GM12873 (cell line): ENCODE measurements around the gene STRADB.

ENCODE experiments used
- CTCF ChIP-seq: IDR thresholded peaks from 2 replicates; pipeline ENCODE4 v1.5.1; 2012; ENCODE audit warnings: low read depth, mild to moderate bottlenecking, moderate library complexity, low read length, control low read depth; ENCODE audit not compliant: insufficient read depth; ENCODE audit errors: missing control alignments

STRADB gene

DNA sequence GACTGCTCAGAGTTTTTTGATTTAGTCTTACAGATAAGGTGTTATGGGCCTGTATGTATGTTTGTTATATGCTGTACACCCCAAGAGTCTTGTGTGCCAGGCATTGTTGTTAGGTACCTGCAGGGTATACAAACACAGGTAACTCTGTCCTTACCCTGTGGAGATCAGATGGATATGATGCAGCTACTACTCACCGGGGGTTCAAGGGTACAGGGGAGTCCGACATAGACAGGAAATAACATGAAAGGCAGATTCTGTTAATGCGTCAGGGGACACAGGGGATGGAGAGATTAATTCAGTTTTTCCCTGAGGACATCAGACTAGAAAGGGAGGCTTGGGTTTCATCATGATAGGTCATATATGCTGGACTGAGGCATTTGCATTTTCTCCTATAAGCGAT lies 31.6 kb upstream of the STRADB start:
- TF ChIP-seq CTCF = no peak

DNA sequence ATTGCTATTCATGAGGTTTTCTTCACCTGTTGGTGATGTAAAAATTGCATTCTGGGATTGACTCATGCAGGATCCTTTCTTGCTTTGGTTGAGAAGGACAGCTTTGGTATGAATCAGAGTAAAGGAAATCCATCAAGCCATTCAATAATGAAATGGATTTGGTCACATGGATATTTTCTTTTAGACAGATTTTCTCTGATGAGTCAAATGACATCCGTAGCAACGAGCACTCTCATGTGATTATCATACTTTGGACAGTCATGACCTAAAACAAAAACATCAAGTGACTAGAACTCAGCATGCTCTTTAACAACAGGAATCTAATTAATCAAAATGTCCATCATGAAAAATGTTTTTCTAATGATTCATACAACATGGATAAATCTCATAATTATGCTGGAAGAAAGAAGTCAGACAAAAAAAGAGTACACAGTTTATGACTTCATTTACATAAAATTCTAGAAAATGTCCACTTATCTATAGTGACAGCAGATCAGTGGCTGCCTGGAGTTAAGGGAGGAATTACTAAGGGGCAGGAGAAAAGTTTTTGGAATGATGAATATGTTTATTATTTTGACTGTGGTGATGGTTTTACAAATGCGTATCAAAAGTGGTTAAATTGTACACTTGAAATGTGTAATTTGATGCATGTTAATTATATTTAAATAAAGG lies 31.0 kb upstream of the STRADB start:
- no peak for TF ChIP-seq CTCF

DNA sequence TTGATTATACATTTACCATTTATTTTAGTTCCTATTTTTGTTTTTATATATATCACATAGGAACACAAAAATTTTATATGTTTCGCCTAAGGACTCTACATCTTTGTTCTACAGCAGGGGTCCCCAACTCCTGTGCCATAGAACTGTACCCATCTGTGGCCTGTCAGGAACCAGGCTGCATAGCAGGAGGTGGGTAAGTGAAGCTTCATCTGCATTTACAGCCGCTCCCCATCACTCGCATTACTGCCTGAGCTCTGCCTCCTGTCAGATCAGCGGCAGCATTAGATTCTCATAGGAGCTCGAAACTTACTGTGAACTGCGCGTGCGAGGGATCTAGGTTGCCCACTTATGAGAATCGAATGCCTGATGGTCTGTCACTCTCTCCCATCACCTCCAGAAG lies 25.6 kb upstream of the STRADB start:
- TF ChIP-seq CTCF = no peak

DNA sequence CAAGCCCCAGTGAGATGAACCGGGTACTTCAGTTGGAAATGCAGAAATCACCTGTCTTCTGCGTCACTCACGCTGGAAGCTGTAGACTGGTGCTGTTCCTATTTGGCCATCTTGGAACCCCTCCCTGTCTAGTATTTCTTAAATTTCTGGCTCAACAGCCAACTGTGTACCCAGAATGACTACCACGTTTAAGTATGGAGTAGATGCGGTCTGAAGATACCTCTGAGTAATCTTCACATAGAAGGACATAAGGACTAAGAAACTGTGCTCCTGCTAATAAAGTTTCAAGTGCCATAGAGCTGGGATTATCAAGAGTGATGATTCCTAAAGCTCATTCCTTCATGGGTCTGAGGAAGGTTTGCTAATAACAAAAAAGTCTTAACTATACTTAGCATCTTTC lies 20.7 kb upstream of the STRADB start:
- no peak for TF ChIP-seq CTCF

GRCh38 chr2:201432038-201432620 lies 19.4 kb upstream of the STRADB start:
- no peak for TF ChIP-seq CTCF

DNA sequence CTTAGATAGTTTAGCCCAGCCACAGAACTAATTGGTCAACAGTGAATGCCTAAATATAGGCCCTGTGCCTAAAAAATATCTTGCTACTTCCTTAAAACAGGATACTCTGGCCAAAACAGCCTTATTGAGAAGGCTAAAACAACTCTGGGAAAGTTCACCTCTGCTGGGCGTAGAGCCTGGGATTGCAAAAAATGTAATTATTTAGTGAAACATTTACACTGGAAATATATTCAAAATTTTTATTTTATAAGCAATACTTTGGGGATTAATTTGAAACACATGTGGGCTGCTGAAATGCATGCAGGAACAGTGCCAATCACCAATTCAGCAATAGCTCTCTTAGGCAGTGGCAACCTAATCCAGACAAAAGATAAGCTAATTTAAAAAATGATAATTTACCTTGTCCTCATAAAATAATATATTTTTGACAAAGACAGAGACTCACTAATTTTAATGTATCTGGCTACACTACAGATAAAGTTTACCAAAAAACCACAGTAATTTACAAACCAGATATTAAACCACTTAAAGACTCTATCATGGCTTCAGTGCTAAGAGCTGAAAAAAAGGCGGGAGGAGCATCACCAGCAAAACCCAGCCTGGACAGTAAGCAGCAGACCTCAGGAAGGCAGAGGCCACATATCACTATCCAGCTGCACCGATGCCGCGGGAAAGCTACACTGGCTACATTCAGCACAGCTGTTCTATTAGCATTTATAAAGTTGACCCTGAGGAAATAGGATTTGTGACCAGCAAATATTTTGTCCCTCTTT lies 18.7 kb upstream of the STRADB start:
- no peak for TF ChIP-seq CTCF

DNA sequence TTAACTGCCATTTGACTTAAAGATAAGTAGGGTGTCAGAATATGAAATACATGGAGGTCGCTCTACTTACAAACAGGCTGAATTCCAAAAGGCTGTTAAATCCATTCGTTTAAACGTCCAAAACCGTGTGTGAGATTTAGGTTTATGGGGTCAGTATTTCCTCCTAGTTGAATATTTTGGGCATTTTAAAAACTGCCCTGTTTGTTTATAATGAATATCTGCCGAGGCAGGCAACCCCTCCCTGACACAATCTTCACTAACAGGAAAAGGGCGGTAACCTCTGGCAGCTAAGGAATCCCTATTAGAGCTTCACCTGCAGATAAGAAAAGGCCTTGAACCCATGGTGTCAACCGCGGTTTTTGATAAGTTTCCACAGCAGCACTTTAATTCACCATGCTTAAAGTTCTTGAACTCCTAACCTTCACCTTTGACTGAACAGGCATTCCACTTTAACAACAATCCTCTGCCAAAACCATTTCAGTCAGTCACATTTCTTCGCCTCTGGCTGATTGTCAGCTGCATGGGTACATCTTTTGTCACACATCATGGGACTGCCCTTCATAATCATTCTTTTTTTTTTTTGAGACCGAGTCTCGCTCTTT lies 18.0 kb upstream of the STRADB start:
- TF ChIP-seq CTCF = no peak
